Peyer's patch (tissue), 4 donors: ENCODE results near the gene OPCML. TPM values are rescaled to one million over a fixed set of nuclear protein-coding genes. Genes with fewer than 3 reads are reported as not detected.

ENCODE experiments used
- DNase-seq, 3 donors: peaks; one replicate each; pipeline ENCODE4 v3.0.0-alpha.2; 2017 to 2019
- H3K27ac ChIP-seq, 4 donors: fragments of 200-600 bp; sonication (generic); one replicate each; pipeline ENCODE4 v1.5.1; 2016 to 2019
- H3K27me3 ChIP-seq, 2 donors: fragments of 200-600 bp; sonication (generic); one replicate each; pipeline ENCODE4 v1.5.1; 2019
- H3K36me3 ChIP-seq, 3 donors: fragments of 200-600 bp; sonication (generic); one replicate each; pipeline ENCODE4 v1.5.1; 2016 to 2019
- H3K4me1 ChIP-seq, 4 donors: fragments of 200-600 bp; sonication (generic); one replicate each; pipeline ENCODE4 v1.5.1; 2016 to 2019
- H3K4me3 ChIP-seq, 4 donors: fragments of 200-600 bp; sonication (generic); 1 replicate in 3 of 4; 2 replicates in 1 of 4; pipeline ENCODE4 v1.5.1; 2016 to 2019; ENCODE audit warnings: mild to moderate bottlenecking in 1 of 4
- H3K9me3 ChIP-seq, 4 donors: fragments of 200-600 bp; sonication (generic); one replicate each; pipeline ENCODE4 v1.5.1; 2016 to 2019; ENCODE audit warnings: mild to moderate bottlenecking in 1 of 4
- CTCF ChIP-seq, 6 experiments: fragments of 450-650 bp in 4 of 6; fragments of 200-600 bp in 2 of 6; sonication (generic) in 1 of 6; IDR thresholded peaks; one replicate each; pipeline ENCODE4 v1.5.1; 2017 to 2019; ENCODE audit warnings: antibody characterized with exemption in 6 of 6, mild to moderate bottlenecking in 3 of 6, moderate library complexity in 1 of 6
- POLR2A ChIP-seq, 2 donors: fragments of 450-650 bp; IDR thresholded peaks; one replicate each; pipeline ENCODE4 v1.5.1; 2017; ENCODE audit warnings: antibody characterized with exemption in 2 of 2, mild to moderate bottlenecking in 2 of 2, moderate library complexity in 2 of 2
- total RNA-seq, 4 donors: library from RNA; depleted of rRNA; stranded (reverse); fragments of >200 nt; gene quantifications; one replicate each; pipeline ENCODE4 v1.1.0, GENCODE V29; 2016

Gene OPCML
- total RNA-seq, 4 donors from 2014 or later: not detected

DNA sequence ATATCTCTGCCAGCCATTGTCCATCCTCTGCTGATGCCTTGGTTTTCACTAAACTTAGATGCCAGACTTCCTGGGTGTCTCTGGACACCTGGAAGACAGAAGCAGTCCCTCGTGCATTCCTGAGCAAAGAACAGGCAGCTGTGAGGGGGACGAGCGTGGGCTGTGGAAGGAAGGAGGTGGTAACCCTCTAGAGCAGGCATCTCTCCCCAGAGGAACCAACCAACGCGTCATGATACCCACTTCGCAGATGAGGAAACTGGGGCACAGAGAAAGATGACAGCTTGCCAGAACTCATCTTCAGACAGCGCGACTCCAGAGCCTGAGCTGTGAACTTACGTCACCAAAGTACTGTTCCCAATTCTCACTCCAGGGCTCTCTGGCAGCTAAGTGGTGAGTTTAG lies 123.4 kb downstream of the OPCML start:
- Histone ChIP-seq H3K36me3 (no peaks in the 10 kb centered on the region), H3K9me3 (no peaks in the 10 kb centered on the region), H3K27me3 (no peaks in the 10 kb centered on the region), H3K4me3 (no peak overlapping the region), H3K27ac (no peak overlapping the region), H3K4me1 (no peaks in the 10 kb centered on the region)
- no peak for DNase-seq
- no peak for TF ChIP-seq POLR2A (IDR thresholded peaks at IDR 0.05)
- no peak for TF ChIP-seq CTCF (IDR thresholded peaks at IDR 0.05)

DNA sequence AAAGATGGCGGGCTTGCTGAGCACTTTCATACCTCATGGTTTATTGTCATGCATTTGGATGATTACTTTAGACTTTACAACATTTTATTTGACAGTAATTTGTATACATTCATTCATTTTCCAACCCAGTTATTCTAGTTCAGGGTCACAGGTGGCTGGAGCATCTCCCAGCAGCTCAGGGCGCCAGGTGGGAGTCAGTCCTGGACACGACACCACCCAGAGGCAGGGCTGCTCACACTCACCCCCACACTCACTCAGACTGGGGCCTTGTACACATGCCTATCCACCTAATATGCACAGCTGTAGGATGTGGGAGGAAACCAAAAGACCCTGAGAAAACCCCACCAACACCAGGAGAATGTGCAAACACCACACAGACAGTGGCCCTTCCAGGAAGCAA lies 123.9 kb downstream of the OPCML start:
- Histone ChIP-seq H3K9me3 (no peaks in the 10 kb centered on the region), H3K27me3 (no peaks in the 10 kb centered on the region), H3K36me3 (no peaks in the 10 kb centered on the region), H3K4me1 (no peaks in the 10 kb centered on the region), H3K4me3 (no peak overlapping the region), H3K27ac (no peak overlapping the region)
- no peak for DNase-seq
- TF ChIP-seq POLR2A (IDR thresholded peaks at IDR 0.05) (no peak), CTCF (IDR thresholded peaks at IDR 0.05) (no peak)

- Histone ChIP-seq H3K9me3 (no peaks in the 10 kb centered on the region), H3K27ac (no peak overlapping the region), H3K4me1 (no peaks in the 10 kb centered on the region), H3K4me3 (no peak overlapping the region), H3K36me3 (no peaks in the 10 kb centered on the region), H3K27me3 (no peaks in the 10 kb centered on the region)
- DNase-seq: no peak
- no peak for TF ChIP-seq CTCF (IDR thresholded peaks at IDR 0.05)
- TF ChIP-seq POLR2A (IDR thresholded peaks at IDR 0.05): no peak
These were observed 125.8 kb downstream of the OPCML start for GRCh38 chr11:133406489-133406888.

- Histone ChIP-seq H3K4me3 (no peak overlapping the region), H3K27ac (no peak overlapping the region), H3K36me3 (no peaks in the 10 kb centered on the region), H3K4me1 (no peaks in the 10 kb centered on the region), H3K27me3 (no peaks in the 10 kb centered on the region), H3K9me3 (no peaks in the 10 kb centered on the region)
- DNase-seq: peak in 1 of 3 donors; percentile 53
- TF ChIP-seq POLR2A (IDR thresholded peaks at IDR 0.05): no peak
- TF ChIP-seq CTCF (IDR thresholded peaks at IDR 0.05): peak in 4 of 6 experiments; percentile 19 to 59 (median 55)
These were observed 128.4 kb downstream of the OPCML start for GRCh38 chr11:133403900-133404299.

GRCh38 chr11:133402551-133402950 lies 129.8 kb downstream of the OPCML start:
- H3K4me3 ChIP-seq: no peak overlapping the region
- no peak for TF ChIP-seq CTCF (IDR thresholded peaks at IDR 0.05)
- no peak for TF ChIP-seq POLR2A (IDR thresholded peaks at IDR 0.05)
- H3K9me3 ChIP-seq: no peaks in the 10 kb centered on the region
- no peaks in the 10 kb centered on the region for H3K36me3 ChIP-seq
- H3K4me1 ChIP-seq: no peaks in the 10 kb centered on the region
- no peaks in the 10 kb centered on the region for H3K27me3 ChIP-seq
- H3K27ac ChIP-seq: no peak overlapping the region
- DNase-seq: no peak
